K562 (cell line): ENCODE measurements around the gene HEBP1. TPM values are rescaled to one million over a fixed set of nuclear protein-coding genes. Genes with fewer than 3 reads are reported as not detected.

Source experiments
- ATAC-seq: fragments of 200-7000 bp; cut with Tn5 transposase; 3 replicates; pipeline ENCODE4 v1.9.1; 2020; ENCODE audit warnings: moderate library complexity
- BruUV-seq: library from RNA; stranded (reverse); fragments of 400-500 nt; replicated peaks from 2 replicates; lab custom pipeline; 2021; lab: Mats Ljungman, UMichigan
- CTCF ChIA-PET: fragments of 300-600 bp; formaldehyde crosslinking; extraction: SDS; loops from one replicate; lab custom pipeline; 2021; ENCODE audit warnings: low intra/inter-chr PET ratio; lab: Yijun Ruan, JAX
- POLR2A ChIA-PET: fragments of 300-600, 350-650 bp; sonication (Branson Sonifier 250); formaldehyde crosslinking; extraction: SDS; loops from one replicate; lab custom pipeline; 2021; ENCODE audit warnings: antibody characterized with exemption, inconsistent platforms; lab: Yijun Ruan, JAX
- DNase-seq, 4 experiments: peaks; one replicate each; pipeline versions ENCODE4 v3.0.0 to v3.0.0-alpha.2; 2011 to 2018; ENCODE audit warnings: low spot score in 3 of 4, mixed read lengths in 3 of 4; ENCODE audit errors: extremely low read depth in 1 of 4
- FAIRE-seq: peaks from 2 replicates; lab custom pipeline; 2011; peaks lifted over from hg19 to GRCh38; lab: Jason Lieb, UNC
- H2AFZ ChIP-seq: 2 replicates; pipeline ENCODE4 v1.6.0; 2011; ENCODE audit warnings: low read depth, low read length, control low read depth, inconsistent platforms
- H3K27ac ChIP-seq: fragments of 200-600 bp; 3 replicates; pipeline ENCODE4 v1.8.0; 2011; ENCODE audit warnings: low read depth, mild to moderate bottlenecking, control low read depth, inconsistent platforms, low read length, moderate library complexity, mixed read lengths; ENCODE audit errors: extremely low read depth
- H3K27me3 ChIP-seq, 2 experiments: fragments of 300-600 bp in 1 of 2; 2 replicates in 1 of 2; 3 replicates in 1 of 2; pipeline versions ENCODE4 v1.6.0 to v1.8.0; 2011; ENCODE audit warnings: inconsistent platforms in 2 of 2, low read length in 2 of 2, mild to moderate bottlenecking in 1 of 2, mixed read lengths in 1 of 2, moderate library complexity in 1 of 2; ENCODE audit not compliant: control insufficient read depth in 2 of 2, insufficient read depth in 2 of 2
- H3K36me3 ChIP-seq: fragments of 300-600 bp; 3 replicates; pipeline ENCODE4 v1.8.0; 2011; ENCODE audit warnings: mild to moderate bottlenecking, low read length, inconsistent platforms; ENCODE audit not compliant: control insufficient read depth, insufficient read depth
- H3K4me1 ChIP-seq, 2 experiments: fragments of 200-600 bp in 1 of 2; replicated peaks in 1 of 2; 2 replicates in 1 of 2; 3 replicates in 1 of 2; pipeline versions ENCODE4 v1.5.1 to v1.8.0; 2011; ENCODE audit warnings: inconsistent platforms in 2 of 2, low read length in 2 of 2, mild to moderate bottlenecking in 1 of 2, mixed read lengths in 1 of 2, moderate library complexity in 1 of 2; ENCODE audit not compliant: control insufficient read depth in 2 of 2, insufficient read depth in 2 of 2
- H3K4me2 ChIP-seq: 2 replicates; pipeline ENCODE4 v1.6.1; 2011; ENCODE audit warnings: low read length, control low read depth, inconsistent platforms, mixed read lengths; ENCODE audit not compliant: insufficient read depth
- H3K4me3 ChIP-seq: fragments of 200-600 bp; sonication (generic), shearing (Covaris generic); 2 replicates; pipeline ENCODE4 v1.5.1; 2016; ENCODE audit warnings: control low read depth, inconsistent platforms
- H3K79me2 ChIP-seq: fragments of 200-600 bp; 3 replicates; pipeline ENCODE4 v1.8.0; 2011; ENCODE audit warnings: low read length, inconsistent platforms; ENCODE audit not compliant: control insufficient read depth, insufficient read depth
- H3K9ac ChIP-seq, 2 experiments: 2 replicates each; pipeline versions ENCODE4 v1.6.0 to v1.6.1; 2011; ENCODE audit warnings: low read depth in 2 of 2, low read length in 2 of 2, control low read depth in 1 of 2, inconsistent platforms in 1 of 2, mild to moderate bottlenecking in 1 of 2, mixed read lengths in 1 of 2; ENCODE audit not compliant: insufficient read depth in 1 of 2
- H3K9me1 ChIP-seq: one replicate; pipeline ENCODE4 v1.6.0; 2011; ENCODE audit warnings: inconsistent platforms, mild to moderate bottlenecking, low read length, moderate library complexity; ENCODE audit not compliant: control insufficient read depth, insufficient read depth
- H3K9me3 ChIP-seq: replicated peaks from 2 replicates; pipeline ENCODE4 v1.5.1; 2011; ENCODE audit warnings: low read depth, low read length, inconsistent platforms; ENCODE audit not compliant: control insufficient read depth, insufficient read depth
- H4K20me1 ChIP-seq: replicated peaks from 2 replicates; pipeline ENCODE4 v1.6.1; 2011; ENCODE audit warnings: low read length, inconsistent platforms, mixed read lengths; ENCODE audit not compliant: control insufficient read depth, insufficient read depth
- ILF3 ChIP-seq: fragments of 450-650 bp; IDR thresholded peaks from 2 replicates; pipeline ENCODE4 v1.6.1; 2018; ENCODE audit warnings: antibody characterized with exemption, mild to moderate bottlenecking, moderate library complexity, borderline replicate concordance
- MTA1 ChIP-seq: fragments of 450-650 bp; IDR thresholded peaks from 2 replicates; pipeline ENCODE4 v1.6.1; 2017; ENCODE audit warnings: borderline replicate concordance
- NRF1 ChIP-seq, 2 experiments: fragments of 450-650 bp; IDR thresholded peaks in 1 of 2; conservative IDR thresholded peaks in 1 of 2; 2 replicates each; pipeline ENCODE4 v1.6.1; 2014; ENCODE audit warnings: mild to moderate bottlenecking in 2 of 2
- WGBS: fragments of 100-300 bp; shearing (Covaris generic); methylation state at CpG from one replicate; pipeline ENCODE4 v1.1.6; 2016; ENCODE audit warnings: low coverage, mixed read lengths; ENCODE audit not compliant: insufficient coverage; ENCODE audit errors: missing lambda C conversion rate; 5-methylcytosine and 5-hydroxymethylcytosine counted together
- in situ Hi-C: fragments of 300-500 bp; cut with MboI; formaldehyde crosslinking; loops from 4 replicates; pipeline ENCODE4 v1.15.0; 2018; ENCODE audit warnings: inconsistent platforms, mixed read lengths
- intact Hi-C: fragments of 100-400 bp; cut with micrococcal nuclease; formaldehyde crosslinking; loops from 2 replicates; pipeline ENCODE4 v1.14.2; 2022
- polyA plus RNA-seq, 8 experiments: library from polyadenylated mRNA; depleted of rRNA in 4 of 8; stranded (reverse) in 5 of 8; unstranded in 3 of 8; fragments of >200 nt; fragmentation: Nextera tagmentation in 2 of 8; fragmentation: Illumina TruSeq in 1 of 8; extraction: Ambion mirVana in 2 of 8; extraction: Trizol in 1 of 8; gene quantifications; 2 replicates each; pipeline versions ENCODE4 v1.2.1 to v1.2.3, GENCODE V29; 2011 to 2014; ENCODE audit warnings: inconsistent platforms in 1 of 8, missing spikeins in 1 of 8
- total RNA-seq, 7 experiments: library from RNA; depleted of rRNA in 6 of 7; stranded (reverse); fragments of >200 nt in 6 of 7; fragmentation: Illumina TruSeq in 2 of 7; extraction: Trizol in 2 of 7; gene quantifications; 2 replicates each; pipeline versions ENCODE4 v1.2.1 to v1.2.3, GENCODE V29; 2011 to 2021; ENCODE audit warnings: low replicate concordance in 1 of 7
- TF ChIP-seq, protein P1 (sequence below): fragments of 450-650 bp; formaldehyde crosslinking; IDR thresholded peaks from 2 replicates; pipeline ENCODE4 v1.4.0; 2022; ENCODE audit warnings: missing genetic modification characterization
- TF ChIP-seq, protein P2 (sequence below): fragments of 200-800 bp; sonication (Bioruptor generic); IDR thresholded peaks from 2 replicates; pipeline ENCODE4 v1.6.1; 2017; ENCODE audit warnings: missing genetic modification characterization, missing compliant biosample characterization
- TF ChIP-seq, protein P3 (sequence below), 3 experiments: IDR thresholded peaks in 2 of 3; conservative IDR thresholded peaks in 1 of 3; 2 replicates each; pipeline ENCODE4 v1.5.1; 2011 to 2012; ENCODE audit warnings: low read length in 3 of 3, mild to moderate bottlenecking in 3 of 3, control low read depth in 2 of 3, improper control_type of control experiment in 1 of 3, inconsistent platforms in 1 of 3, low read depth in 1 of 3, mixed read lengths in 1 of 3, moderate library complexity in 1 of 3; ENCODE audit not compliant: insufficient read depth in 2 of 3
- TF ChIP-seq, protein P4 (sequence below): sonication (generic); formaldehyde crosslinking; IDR thresholded peaks from 2 replicates; pipeline ENCODE4 v1.9.0; 2022; ENCODE audit warnings: mild to moderate bottlenecking, missing genetic modification reagents
- TF ChIP-seq, protein P5 (sequence below): fragments of 200-800 bp; sonication (Bioruptor generic); IDR thresholded peaks from 2 replicates; pipeline ENCODE4 v1.6.1; 2017; ENCODE audit warnings: missing genetic modification characterization, missing compliant biosample characterization
- TF ChIP-seq, protein P6 (sequence below): fragments of 250-450 bp; sonication (Bioruptor Pico); IDR thresholded peaks from 2 replicates; pipeline ENCODE4 v1.5.0; 2020; ENCODE audit warnings: mild to moderate bottlenecking, borderline replicate concordance

The HEBP1 gene
- total and polyA plus RNA-seq, 9 of the 15 experiments (the other 6 are each of a cell fraction or from before 2014, with no cell fraction given), result 1.1 to 10.1 (median 2.4) TPM

DNA sequence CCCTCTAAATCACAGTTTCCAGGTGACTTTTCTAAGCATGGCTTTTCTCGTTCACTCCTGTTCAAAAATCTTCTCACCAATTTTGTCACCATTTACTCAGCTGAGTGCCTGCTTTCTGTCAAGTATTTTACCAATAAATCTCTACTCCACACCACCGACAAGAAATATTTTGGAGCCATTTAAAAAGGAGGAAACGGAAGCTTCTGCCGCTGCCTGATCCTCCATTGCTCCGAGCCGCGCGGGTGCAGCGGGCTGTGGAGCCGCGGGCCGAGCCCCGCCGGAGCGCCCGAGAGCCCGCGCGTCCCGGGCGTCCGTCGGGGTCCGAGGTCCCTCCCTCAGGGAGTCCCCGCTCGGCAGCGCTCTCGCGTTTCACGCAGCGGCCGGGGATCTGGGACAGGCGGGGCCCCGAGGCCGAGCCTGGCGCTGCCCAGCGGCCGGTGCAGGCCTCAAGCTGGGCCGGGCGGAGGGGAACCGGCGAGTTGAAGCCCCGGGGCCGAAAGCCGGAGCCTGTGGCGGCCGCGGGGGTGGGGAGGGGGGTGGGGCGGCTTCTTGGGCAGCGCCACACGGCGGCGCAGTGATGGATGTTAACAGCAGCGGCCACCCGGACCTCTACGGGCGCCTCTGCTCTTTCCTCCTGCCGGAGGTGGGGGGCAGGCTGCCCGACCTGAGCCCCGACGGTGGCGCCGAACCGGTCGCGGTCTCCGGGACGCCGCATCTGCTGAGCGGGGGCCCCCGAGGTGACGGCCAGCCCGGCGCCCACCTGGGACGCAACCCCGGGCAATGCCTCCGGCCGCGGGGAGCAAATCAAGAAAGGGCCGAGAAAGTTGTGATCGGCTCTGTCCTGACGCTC lies 1.1 kb upstream of the HEBP1 start:
- Histone ChIP-seq H3K4me3 (peak overlapping the region; percentile 33; the same call in 1 of the 2 replicates), H3K4me1 (peaks cover 5 to 22% of the 10 kb centered on the region in 2 experiments; a peak in 4 of 5 replicates), H3K36me3 (no peaks in the 10 kb centered on the region), H2AFZ (0 out of 2 replicates have a peak overlapping the region, but pooled peaks have one; percentile 32), H3K9ac (peak overlapping the region in 1 of 2 experiments; percentile 84; a peak in 2 of 4 replicates), H3K9me1 (no peaks in the 10 kb centered on the region), H3K9me3 (no peaks in the 10 kb centered on the region), H3K27me3 (no peaks in the 10 kb centered on the region), H3K79me2 (no peaks in the 10 kb centered on the region), H4K20me1 (0 out of 2 replicates have a peak, but pooled peaks cover 5% of the 10 kb centered on the region), H3K27ac (no peak overlapping the region), H3K4me2 (peak overlapping the region; percentile 62)
- ChIA-PET POLR2A (interaction anchor here (0.6 to 1.0 kb wide), 3 partner anchors 18 to 233 kb away, joined by 3 to 4 read pairs (median 3); no protein-coding TSS in a partner anchor), CTCF (no interaction called here)
- intact Hi-C loops (no loop called here), in situ Hi-C loops (loop anchor here (25.0 kb wide), 1 partner anchor 211 kb away; no protein-coding TSS in a partner anchor)
- 58% methylated on average over 6 of the region's 82 CpGs for WGBS
- DNase-seq (peak; percentile 19 to 46 (median 44)), ATAC-seq (peak; percentile 3; the same call in 1 of the 3 replicates), FAIRE-seq (no peak)
- no TSS peak for BruUV-seq
- TF ChIP-seq, protein P1, sequence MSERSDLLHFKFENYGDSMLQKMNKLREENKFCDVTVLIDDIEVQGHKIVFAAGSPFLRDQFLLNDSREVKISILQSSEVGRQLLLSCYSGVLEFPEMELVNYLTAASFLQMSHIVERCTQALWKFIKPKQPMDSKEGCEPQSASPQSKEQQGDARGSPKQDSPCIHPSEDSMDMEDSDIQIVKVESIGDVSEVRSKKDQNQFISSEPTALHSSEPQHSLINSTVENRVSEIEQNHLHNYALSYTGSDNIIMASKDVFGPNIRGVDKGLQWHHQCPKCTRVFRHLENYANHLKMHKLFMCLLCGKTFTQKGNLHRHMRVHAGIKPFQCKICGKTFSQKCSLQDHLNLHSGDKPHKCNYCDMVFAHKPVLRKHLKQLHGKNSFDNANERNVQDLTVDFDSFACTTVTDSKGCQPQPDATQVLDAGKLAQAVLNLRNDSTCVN, result no peak
- TF ChIP-seq, protein P2, sequence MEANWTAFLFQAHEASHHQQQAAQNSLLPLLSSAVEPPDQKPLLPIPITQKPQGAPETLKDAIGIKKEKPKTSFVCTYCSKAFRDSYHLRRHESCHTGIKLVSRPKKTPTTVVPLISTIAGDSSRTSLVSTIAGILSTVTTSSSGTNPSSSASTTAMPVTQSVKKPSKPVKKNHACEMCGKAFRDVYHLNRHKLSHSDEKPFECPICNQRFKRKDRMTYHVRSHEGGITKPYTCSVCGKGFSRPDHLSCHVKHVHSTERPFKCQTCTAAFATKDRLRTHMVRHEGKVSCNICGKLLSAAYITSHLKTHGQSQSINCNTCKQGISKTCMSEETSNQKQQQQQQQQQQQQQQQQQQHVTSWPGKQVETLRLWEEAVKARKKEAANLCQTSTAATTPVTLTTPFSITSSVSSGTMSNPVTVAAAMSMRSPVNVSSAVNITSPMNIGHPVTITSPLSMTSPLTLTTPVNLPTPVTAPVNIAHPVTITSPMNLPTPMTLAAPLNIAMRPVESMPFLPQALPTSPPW (CRISPR knock-in tag), result peak; percentile 22; the same call in 1 of the 2 replicates
- TF ChIP-seq, protein P3, sequence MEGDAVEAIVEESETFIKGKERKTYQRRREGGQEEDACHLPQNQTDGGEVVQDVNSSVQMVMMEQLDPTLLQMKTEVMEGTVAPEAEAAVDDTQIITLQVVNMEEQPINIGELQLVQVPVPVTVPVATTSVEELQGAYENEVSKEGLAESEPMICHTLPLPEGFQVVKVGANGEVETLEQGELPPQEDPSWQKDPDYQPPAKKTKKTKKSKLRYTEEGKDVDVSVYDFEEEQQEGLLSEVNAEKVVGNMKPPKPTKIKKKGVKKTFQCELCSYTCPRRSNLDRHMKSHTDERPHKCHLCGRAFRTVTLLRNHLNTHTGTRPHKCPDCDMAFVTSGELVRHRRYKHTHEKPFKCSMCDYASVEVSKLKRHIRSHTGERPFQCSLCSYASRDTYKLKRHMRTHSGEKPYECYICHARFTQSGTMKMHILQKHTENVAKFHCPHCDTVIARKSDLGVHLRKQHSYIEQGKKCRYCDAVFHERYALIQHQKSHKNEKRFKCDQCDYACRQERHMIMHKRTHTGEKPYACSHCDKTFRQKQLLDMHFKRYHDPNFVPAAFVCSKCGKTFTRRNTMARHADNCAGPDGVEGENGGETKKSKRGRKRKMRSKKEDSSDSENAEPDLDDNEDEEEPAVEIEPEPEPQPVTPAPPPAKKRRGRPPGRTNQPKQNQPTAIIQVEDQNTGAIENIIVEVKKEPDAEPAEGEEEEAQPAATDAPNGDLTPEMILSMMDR (IDR thresholded peaks at IDR 0.05 in 2 of 3, conservative IDR thresholded peaks at IDR 0.05 in 1 of 3; ENCODE audit: insufficient read depth in 2 of 3, low read depth in 1 of 3, low read length in 3 of 3), result peak in 1 of 3 experiments; percentile 20; a peak in 1 of 6 replicates
- TF ChIP-seq, protein P4, sequence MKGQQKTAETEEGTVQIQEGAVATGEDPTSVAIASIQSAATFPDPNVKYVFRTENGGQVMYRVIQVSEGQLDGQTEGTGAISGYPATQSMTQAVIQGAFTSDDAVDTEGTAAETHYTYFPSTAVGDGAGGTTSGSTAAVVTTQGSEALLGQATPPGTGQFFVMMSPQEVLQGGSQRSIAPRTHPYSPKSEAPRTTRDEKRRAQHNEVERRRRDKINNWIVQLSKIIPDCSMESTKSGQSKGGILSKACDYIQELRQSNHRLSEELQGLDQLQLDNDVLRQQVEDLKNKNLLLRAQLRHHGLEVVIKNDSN (CRISPR knock-in tag), result no peak
- TF ChIP-seq, protein P5, sequence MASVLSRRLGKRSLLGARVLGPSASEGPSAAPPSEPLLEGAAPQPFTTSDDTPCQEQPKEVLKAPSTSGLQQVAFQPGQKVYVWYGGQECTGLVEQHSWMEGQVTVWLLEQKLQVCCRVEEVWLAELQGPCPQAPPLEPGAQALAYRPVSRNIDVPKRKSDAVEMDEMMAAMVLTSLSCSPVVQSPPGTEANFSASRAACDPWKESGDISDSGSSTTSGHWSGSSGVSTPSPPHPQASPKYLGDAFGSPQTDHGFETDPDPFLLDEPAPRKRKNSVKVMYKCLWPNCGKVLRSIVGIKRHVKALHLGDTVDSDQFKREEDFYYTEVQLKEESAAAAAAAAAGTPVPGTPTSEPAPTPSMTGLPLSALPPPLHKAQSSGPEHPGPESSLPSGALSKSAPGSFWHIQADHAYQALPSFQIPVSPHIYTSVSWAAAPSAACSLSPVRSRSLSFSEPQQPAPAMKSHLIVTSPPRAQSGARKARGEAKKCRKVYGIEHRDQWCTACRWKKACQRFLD (CRISPR knock-in tag), result no peak
- TF ChIP-seq MTA1 (no peak), ILF3 (no peak), NRF1 (conservative IDR thresholded peaks at IDR 0.05 in 1 of 2, IDR thresholded peaks at IDR 0.05 in 1 of 2) (no peak)
- TF ChIP-seq, protein P6, sequence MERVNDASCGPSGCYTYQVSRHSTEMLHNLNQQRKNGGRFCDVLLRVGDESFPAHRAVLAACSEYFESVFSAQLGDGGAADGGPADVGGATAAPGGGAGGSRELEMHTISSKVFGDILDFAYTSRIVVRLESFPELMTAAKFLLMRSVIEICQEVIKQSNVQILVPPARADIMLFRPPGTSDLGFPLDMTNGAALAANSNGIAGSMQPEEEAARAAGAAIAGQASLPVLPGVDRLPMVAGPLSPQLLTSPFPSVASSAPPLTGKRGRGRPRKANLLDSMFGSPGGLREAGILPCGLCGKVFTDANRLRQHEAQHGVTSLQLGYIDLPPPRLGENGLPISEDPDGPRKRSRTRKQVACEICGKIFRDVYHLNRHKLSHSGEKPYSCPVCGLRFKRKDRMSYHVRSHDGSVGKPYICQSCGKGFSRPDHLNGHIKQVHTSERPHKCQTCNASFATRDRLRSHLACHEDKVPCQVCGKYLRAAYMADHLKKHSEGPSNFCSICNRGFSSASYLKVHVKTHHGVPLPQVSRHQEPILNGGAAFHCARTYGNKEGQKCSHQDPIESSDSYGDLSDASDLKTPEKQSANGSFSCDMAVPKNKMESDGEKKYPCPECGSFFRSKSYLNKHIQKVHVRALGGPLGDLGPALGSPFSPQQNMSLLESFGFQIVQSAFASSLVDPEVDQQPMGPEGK (CRISPR knock-in tag), result no peak
